ENCODE results near the gene KCNMA1.

KCNMA1 gene

DNA sequence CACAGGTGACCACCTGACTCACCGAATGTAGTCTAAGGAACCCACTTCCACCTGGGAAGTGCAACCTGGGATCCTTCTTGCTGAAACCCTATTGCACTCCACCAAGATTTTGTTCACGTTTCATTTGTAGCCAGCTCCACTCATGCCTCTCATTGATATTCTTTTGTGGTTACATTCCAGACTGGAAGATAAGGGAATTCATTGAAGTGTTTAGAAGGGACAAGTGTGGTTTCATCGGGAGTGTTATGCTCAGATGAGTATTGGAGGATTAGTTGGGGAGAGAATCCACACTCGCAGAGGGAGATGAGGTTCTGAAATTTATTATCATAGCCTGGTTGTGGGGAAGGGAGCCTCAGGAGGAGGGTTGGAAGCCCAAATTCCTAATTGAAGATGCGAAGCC lies 320.4 kb downstream of the KCNMA1 start:
- Histone ChIP-seq H3K27me3 (ENCODE audit: low read length) (no peaks in the 10 kb centered on the region), H3K9me2 (replicated peaks; ENCODE audit: insufficient read depth, low read length) (no peaks in the 10 kb centered on the region), H3K9me3 (ENCODE audit: insufficient read depth, low read length) (no peaks in the 10 kb centered on the region), H3K4me2 (ENCODE audit: low read depth, low read length, poor library complexity, severe bottlenecking) (no peak overlapping the region), H3K4me3 (ENCODE audit: insufficient read depth, low read length, poor library complexity, severe bottlenecking) (no peak overlapping the region), H3F3A (ENCODE audit: insufficient read depth) (no peaks in the 10 kb centered on the region), H4K20me1 (ENCODE audit: low read depth, low read length) (no peaks in the 10 kb centered on the region), H3K79me2 (ENCODE audit: insufficient read depth, low read length) (no peaks in the 10 kb centered on the region), H3K36me3 (ENCODE audit: low read length) (no peaks in the 10 kb centered on the region), H3K9ac (ENCODE audit: low read length) (no peak overlapping the region), H2AFZ (ENCODE audit: low read depth, low read length, severe bottlenecking) (no peak overlapping the region), H3K27ac (ENCODE audit: low read depth, low read length) (no peak overlapping the region)
- no peak for TF ChIP-seq EZH2phosphoT487 (conservative IDR thresholded peaks at IDR 0.05; ENCODE audit: low read length)
- TF ChIP-seq CTCF (IDR thresholded peaks at IDR 0.05; ENCODE audit: insufficient read depth, low read length, poor library complexity, severe bottlenecking): no peak

GRCh38 chr10:77315496-77316129 lies 322.0 kb downstream of the KCNMA1 start:
- TF ChIP-seq EZH2phosphoT487 (conservative IDR thresholded peaks at IDR 0.05; ENCODE audit: low read length): no peak
- no peak for TF ChIP-seq CTCF (IDR thresholded peaks at IDR 0.05; ENCODE audit: insufficient read depth, low read length, poor library complexity, severe bottlenecking)
- Histone ChIP-seq H3K9me2 (replicated peaks; ENCODE audit: insufficient read depth, low read length) (no peaks in the 10 kb centered on the region), H3F3A (ENCODE audit: insufficient read depth) (no peaks in the 10 kb centered on the region), H3K36me3 (ENCODE audit: low read length) (no peaks in the 10 kb centered on the region), H3K9me3 (ENCODE audit: insufficient read depth, low read length) (no peaks in the 10 kb centered on the region), H3K79me2 (ENCODE audit: insufficient read depth, low read length) (no peaks in the 10 kb centered on the region), H3K4me3 (ENCODE audit: insufficient read depth, low read length, poor library complexity, severe bottlenecking) (no peak overlapping the region), H3K27ac (ENCODE audit: low read depth, low read length) (no peak overlapping the region), H3K27me3 (ENCODE audit: low read length) (no peaks in the 10 kb centered on the region), H3K4me2 (ENCODE audit: low read depth, low read length, poor library complexity, severe bottlenecking) (no peak overlapping the region), H4K20me1 (ENCODE audit: low read depth, low read length) (no peaks in the 10 kb centered on the region), H3K9ac (ENCODE audit: low read length) (no peak overlapping the region), H2AFZ (ENCODE audit: low read depth, low read length, severe bottlenecking) (no peak overlapping the region)

GRCh38 chr10:77313066-77313750 lies 324.4 kb downstream of the KCNMA1 start:
- Histone ChIP-seq H3K9me2 (replicated peaks; ENCODE audit: insufficient read depth, low read length) (no peaks in the 10 kb centered on the region), H3K4me3 (ENCODE audit: insufficient read depth, low read length, poor library complexity, severe bottlenecking) (no peak overlapping the region), H3K79me2 (ENCODE audit: insufficient read depth, low read length) (no peaks in the 10 kb centered on the region), H4K20me1 (ENCODE audit: low read depth, low read length) (no peaks in the 10 kb centered on the region), H3K9me3 (ENCODE audit: insufficient read depth, low read length) (no peaks in the 10 kb centered on the region), H3K27ac (ENCODE audit: low read depth, low read length) (no peak overlapping the region), H2AFZ (ENCODE audit: low read depth, low read length, severe bottlenecking) (no peak overlapping the region), H3K36me3 (ENCODE audit: low read length) (no peaks in the 10 kb centered on the region), H3K4me2 (ENCODE audit: low read depth, low read length, poor library complexity, severe bottlenecking) (no peak overlapping the region), H3K27me3 (ENCODE audit: low read length) (no peaks in the 10 kb centered on the region), H3K9ac (ENCODE audit: low read length) (no peak overlapping the region), H3F3A (ENCODE audit: insufficient read depth) (no peaks in the 10 kb centered on the region)
- TF ChIP-seq CTCF (IDR thresholded peaks at IDR 0.05; ENCODE audit: insufficient read depth, low read length, poor library complexity, severe bottlenecking) (no peak), EZH2phosphoT487 (conservative IDR thresholded peaks at IDR 0.05; ENCODE audit: low read length) (no peak)

All from SU-DHL-6 (cell line).